HG03159 (cell line): Measurements from ENCODE around the gene GPR55.
A peak's percentile ranks its signal among the peaks of the same experiment; 100 is the strongest.
"Not testable (repeated sequence)": the region's sequence is repeated elsewhere in the genome, so short reads cannot be mapped to it uniquely, and the experiment has no call there.

Experiments used
- ATAC-seq: cut with Tn5 transposase; IDR thresholded peaks from one replicate; pipeline ENCODE4 v1.9.1; 2021; ENCODE audit warnings: mild to moderate bottlenecking, moderate library complexity; ENCODE audit not compliant: unreplicated experiment

Gene GPR55

DNA sequence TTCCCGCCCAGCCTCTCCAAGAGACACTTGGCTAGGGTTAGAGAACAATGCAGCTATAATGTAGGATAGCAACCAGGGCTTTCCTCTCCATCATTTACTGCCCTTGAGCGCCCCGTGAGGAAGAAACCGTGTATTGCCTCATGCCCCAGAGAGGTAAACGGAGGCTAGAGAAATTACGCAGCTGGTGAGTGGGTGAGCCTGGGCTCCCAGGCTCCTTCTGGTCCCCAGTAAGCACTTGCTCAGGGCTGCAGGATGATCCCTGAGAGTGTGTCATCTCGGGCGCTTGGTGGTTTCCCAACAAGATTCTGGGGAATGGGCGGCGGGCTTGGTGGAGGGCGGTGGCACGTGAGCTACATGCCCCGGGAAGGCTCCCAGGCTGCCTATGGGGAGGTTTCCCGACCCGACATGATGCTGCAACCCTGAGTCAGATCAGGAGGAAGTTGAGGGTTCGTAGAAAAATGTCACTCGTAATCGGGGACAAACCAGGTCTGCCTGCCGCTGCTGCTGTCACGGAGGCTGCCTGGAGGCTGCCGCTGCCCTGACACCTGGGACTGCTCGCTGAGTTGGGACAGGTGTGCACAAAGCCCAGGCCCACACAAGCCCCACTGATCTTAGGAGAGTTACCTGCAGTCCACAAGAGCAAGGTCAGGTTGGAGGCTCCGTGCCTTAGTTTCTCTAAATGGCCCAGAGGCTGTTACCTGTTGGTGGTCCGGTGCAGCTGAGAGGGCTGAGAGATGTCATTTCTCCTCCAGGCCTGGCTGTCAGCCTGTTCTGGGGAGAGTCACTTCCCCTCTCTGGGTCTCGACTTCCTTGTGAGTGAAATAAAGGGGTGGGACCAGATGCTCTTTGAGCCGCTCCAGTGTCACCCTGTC is at the start of gene GPR55:
GPR55 (minus strand) TSS at position 773 of the 872 bp plus-strand sequence. CDS start 14,280 bp downstream, outside the sequence.
- ATAC-seq: peak; percentile 50

GRCh38 chr2:230974096-230974913 is 49.3 kb upstream of the GPR55 start:
- ATAC-seq: peak; percentile 87

DNA sequence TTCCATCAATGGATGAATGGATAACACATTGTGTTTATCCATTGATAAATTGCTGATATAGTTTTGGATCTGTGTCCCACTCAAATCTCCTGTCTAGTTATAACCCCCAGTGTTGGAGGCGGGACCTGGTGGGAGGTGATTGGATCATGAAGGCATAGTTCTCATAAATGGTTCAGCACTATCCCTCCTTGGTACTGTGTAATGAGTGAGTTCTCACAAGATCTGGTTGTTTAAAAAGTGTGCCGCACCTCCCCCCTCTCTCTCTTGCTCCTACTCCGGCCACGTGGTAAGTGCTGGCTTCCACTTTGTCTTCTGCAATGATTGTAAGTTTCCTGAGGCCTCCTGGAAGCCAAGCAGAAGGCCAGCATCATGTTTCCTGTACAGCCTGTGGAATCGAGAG is 47.0 kb upstream of the GPR55 start:
- ATAC-seq: no peak

DNA sequence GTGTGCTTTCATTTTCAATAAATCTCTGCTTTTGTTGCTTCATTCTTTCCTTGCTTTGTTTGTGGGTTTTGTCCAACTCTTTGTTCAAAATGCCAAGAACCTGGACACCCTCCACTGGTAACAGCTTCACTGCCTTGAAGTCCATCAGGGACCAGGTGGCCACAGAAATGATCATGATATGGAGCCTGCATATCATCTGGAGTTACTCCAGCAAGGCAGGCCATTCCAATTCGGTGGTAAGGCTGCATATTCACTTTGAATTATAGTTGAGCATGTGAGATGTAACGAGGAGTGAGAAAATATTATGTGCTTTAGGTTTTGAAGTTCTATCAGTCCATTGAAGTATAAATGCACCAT is 44.6 kb upstream of the GPR55 start:
- ATAC-seq: no peak

DNA sequence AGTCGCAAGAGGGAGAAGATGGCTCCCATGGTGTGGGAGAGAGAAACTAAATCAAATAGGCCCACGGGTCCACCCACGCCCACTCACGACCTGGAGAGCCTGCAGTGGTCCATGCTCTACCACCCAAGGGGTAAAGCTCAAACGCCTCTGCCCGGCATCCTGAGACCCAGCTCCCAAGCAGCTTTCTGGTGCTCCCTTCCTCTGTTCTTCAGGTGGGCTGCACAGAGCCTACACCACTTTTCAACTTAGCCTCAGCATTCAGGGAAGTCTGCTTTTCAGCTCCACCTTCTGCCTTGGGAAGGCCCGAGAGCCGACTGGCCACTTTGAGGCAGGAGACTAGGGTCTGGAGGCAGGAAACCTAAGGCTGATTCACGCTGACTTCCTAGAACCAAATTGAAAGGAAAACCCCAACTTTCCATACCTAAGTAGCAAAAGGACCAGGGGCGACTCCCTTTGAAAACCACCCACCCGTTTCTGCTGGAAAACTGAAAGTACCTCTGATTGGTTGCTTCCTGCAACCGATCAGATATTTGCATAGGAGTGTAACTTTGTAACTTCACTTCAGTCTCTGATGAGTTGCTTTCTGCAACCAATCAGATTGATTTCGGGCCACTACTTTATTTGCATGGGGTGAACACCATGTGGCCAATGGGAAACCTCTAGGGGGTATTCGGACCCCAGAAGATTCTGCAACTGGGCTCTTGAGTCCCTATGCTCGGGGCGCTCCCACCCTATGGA is 44.0 kb upstream of the GPR55 start:
- ATAC-seq: no peak

DNA sequence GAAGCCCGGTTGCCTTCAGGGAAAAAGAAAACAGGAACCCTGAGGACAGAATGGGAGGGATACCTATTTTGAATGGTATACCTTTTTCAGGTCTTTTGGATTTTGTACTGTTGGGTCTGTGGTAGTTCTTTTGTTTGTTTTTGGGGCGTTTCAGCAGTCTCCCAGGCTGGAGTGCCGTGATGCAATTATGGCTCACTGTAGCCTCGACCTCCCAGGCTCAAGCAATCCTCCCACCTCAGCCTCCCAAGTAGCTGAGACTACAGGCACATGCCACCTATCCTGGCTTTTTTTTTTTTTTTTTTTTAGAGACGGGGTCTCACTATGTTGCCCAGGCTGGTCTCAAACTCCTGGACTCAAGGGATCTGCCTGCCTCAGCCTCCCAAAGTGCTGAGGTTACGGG is 43.3 kb upstream of the GPR55 start:
- ATAC-seq: not testable (repeated sequence)

- no peak for ATAC-seq
Observed at GRCh38 chr2:230967113-230967512, 42.1 kb upstream of the GPR55 start.

GRCh38 chr2:230964136-230964730 is 39.2 kb upstream of the GPR55 start:
- ATAC-seq: no peak

GRCh38 chr2:230961091-230961491 is 36.0 kb upstream of the GPR55 start:
- ATAC-seq: no peak

DNA sequence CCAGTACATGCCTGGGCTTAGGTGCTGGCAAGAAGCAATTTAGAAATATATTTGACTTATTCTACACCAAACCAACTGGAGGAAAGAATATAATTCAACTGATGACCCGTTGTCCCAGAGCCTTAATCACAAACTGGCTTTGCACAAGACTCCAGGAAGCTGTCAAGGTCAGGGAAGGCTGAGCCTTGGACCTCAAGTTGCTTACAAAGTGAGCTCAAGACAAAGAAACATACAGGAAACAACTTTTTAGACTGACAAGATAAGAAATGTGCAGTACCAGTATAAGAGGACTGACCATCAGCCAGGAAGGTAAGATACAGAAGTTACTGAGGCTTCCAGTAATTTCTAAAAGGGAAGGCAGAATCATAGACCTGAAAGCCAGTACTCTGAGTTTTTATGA is 35.0 kb upstream of the GPR55 start:
- no peak for ATAC-seq

- ATAC-seq: no peak
Observed at GRCh38 chr2:230958820-230959756, 34.0 kb upstream of the GPR55 start.

GRCh38 chr2:230957756-230958391 is 32.8 kb upstream of the GPR55 start:
- ATAC-seq: no peak

- peak; percentile 73 for ATAC-seq
Observed at GRCh38 chr2:230956827-230957755, 32.0 kb upstream of the GPR55 start.

- no peak for ATAC-seq
Observed at GRCh38 chr2:230955163-230955737, 30.2 kb upstream of the GPR55 start.

DNA sequence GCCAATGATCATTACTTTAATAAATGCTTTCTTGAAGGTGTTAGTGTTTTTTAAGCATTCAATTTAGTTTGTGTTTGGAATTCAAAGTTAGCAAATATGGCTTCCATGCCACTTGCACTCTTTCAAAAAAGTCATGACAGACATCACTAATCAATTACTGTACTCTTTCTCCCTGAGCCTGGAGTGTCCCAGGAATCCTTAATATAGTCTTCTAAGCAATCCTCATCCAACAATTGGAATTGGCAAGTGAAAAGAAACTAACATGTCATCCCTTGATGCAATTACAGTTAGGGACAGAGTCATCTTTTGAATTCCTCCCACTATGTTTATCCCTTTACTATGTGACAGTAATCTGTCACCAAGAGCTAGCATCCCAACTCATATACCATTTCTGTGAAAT is 29.7 kb upstream of the GPR55 start:
- ATAC-seq: no peak

DNA sequence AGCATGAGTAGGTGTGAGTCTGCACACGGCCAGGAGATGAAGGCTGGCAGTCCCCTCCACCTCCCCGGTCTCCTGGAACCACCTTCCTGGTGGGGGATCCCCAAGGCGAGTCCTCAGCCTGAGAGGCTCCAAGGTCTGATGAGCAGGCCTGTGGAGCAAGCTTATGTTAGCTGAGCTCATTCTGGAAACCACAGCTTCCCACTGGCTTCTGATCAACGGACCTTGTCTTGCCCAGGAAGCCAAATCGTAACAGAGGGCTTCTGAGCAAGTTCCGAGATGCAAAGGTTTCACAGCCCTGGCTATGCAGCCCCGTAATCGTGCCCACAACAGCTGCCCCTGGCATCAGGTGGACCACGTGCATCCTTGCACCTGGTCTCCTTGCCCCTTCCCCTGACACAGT is 28.8 kb upstream of the GPR55 start:
- ATAC-seq: no peak

GRCh38 chr2:230952226-230952956 is 27.3 kb upstream of the GPR55 start:
- ATAC-seq: no peak
